Heart right ventricle (tissue), 16 donors: Measurements from ENCODE around the gene SPP1. TPM values are rescaled to one million over a fixed set of nuclear protein-coding genes. Genes with fewer than 3 reads are reported as not detected.
A peak's percentile ranks its signal among the peaks of the same experiment; 100 is the strongest.

ENCODE experiments used
- ATAC-seq, 8 donors: fragments of 200-7000 bp; cut with Tn5 transposase; one replicate each; pipeline ENCODE4 v1.9.1; 2020; ENCODE audit warnings: mild to moderate bottlenecking in 8 of 8, moderate library complexity in 8 of 8, moderate number of reproducible peaks in 1 of 8
- DNase-seq, 2 donors: peaks; one replicate each; pipeline ENCODE4 v3.0.0-alpha.2; 2020
- H3K27ac ChIP-seq, 10 donors: fragments of 200-600 bp; sonication (generic) in 2 of 10; one replicate each; pipeline versions ENCODE4 v1.5.0 to v1.8.0; 2020 to 2022; ENCODE audit warnings: mild to moderate bottlenecking in 3 of 10
- H3K27me3 ChIP-seq, 7 donors: fragments of 200-600 bp; one replicate each; pipeline ENCODE4 v1.8.0; 2021 to 2022; ENCODE audit warnings: mild to moderate bottlenecking in 2 of 7
- H3K36me3 ChIP-seq, 9 donors: fragments of 200-600 bp; sonication (generic) in 1 of 9; one replicate each; pipeline versions ENCODE4 v1.5.0 to v1.8.0; 2020 to 2022; ENCODE audit warnings: mild to moderate bottlenecking in 2 of 9
- H3K4me1 ChIP-seq, 9 donors: fragments of 200-600 bp; sonication (generic) in 1 of 9; one replicate each; pipeline versions ENCODE4 v1.5.0 to v1.8.0; 2020 to 2022; ENCODE audit warnings: mild to moderate bottlenecking in 4 of 9
- H3K4me3 ChIP-seq, 10 donors: fragments of 200-600 bp; sonication (generic) in 2 of 10; one replicate each; pipeline versions ENCODE4 v1.5.0 to v1.8.0; 2020 to 2022; ENCODE audit warnings: mild to moderate bottlenecking in 7 of 10, moderate library complexity in 2 of 10
- H3K9me3 ChIP-seq, 11 donors: fragments of 200-600 bp in 10 of 11; sonication (generic) in 2 of 11; one replicate each; pipeline versions ENCODE4 v1.5.0 to v1.8.0; 2013 to 2022; ENCODE audit warnings: mild to moderate bottlenecking in 2 of 11, control low read depth in 1 of 11, moderate library complexity in 1 of 11
- WGBS, 2 donors: extraction: QIAGEN DNeasy Blood & Tissue Kit; methylation state at CpG; one replicate each; pipeline ENCODE4 v1.1.7; 2013; ENCODE audit warnings: inconsistent platforms in 1 of 2; 5-methylcytosine and 5-hydroxymethylcytosine counted together
- intact Hi-C, 10 donors: fragments of 100-400 bp; cut with DNase I; formaldehyde crosslinking; loops; one replicate each; pipeline versions ENCODE4 v1.11.1 to v1.14.2; 2022
- polyA plus RNA-seq, 2 donors: library from polyadenylated mRNA; stranded (reverse); fragments of 200-250 nt; gene quantifications; one replicate each; pipeline ENCODE4 v1.2.3, GENCODE V29; 2013
- total RNA-seq, 10 donors: library from RNA; stranded (reverse); fragmentation: NEBNext Ultra II Directional in 3 of 10; extraction: Animal tissue kit (Norgen Biotek cat#: 25700) in 3 of 10; gene quantifications; one replicate each; pipeline versions ENCODE4 v1.2.1 to v1.2.4, GENCODE V29; 2021 to 2023
- TF ChIP-seq, protein P1 (sequence below), 9 donors: fragments of 200-600 bp; sonication (generic) in 2 of 9; IDR thresholded peaks; one replicate each; pipeline versions ENCODE4 v1.5.0 to v1.8.0; 2021 to 2022; ENCODE audit warnings: antibody characterized with exemption in 9 of 9, mild to moderate bottlenecking in 5 of 9, moderate library complexity in 1 of 9
- donor health status: Arrhythmogenic right ventricular cardiomyopathy.
- donor health status: ischemic (EF 13 %, LVEDD 7.1; RV severe dilation, severe dysfunction).
- donor health status: healthy with polysubstance abuse.
- donor health status: DM: no; HTN: yes; CAD: no.
- donor health status: DM: no; HTN: no; CAD: no.
- donor health status: ischemic (EF 25% LVEDD 6.9; RV normal size, moderate dysfunction).
- donor health status: ischemic (EF 25% LVEDD 5.7; RV mildly dilated, moderate dysfunction).
- donor health status: healthy.
- donor health status: DM: yes; HTN: yes; CAD: no.
- donor health status: Ischemic cardiomyopathy.
- donor health status: ischemic (EF 35%, LVEDD 5.7; RV mildly dilated, moderate dysfunction).
- donor health status: nonischemic (EF 11% LVEDD 7.7; RV severe dilation, severe dysfunction).
- donor health status: DM: yes; HTN: yes; CAD: no.
- donor health status: PGD.
- donor health status: ischemic (EF 29% LVEDD 5.4; RV normal size, mild dysfunction).
- donor health status: nonischemic (EF 23%, LVEDD 6.1; RV moderate dilation, normal function).

The SPP1 gene
- total and polyA plus RNA-seq, 12 donors = 1.2 to 246 (median 7.0) TPM

DNA sequence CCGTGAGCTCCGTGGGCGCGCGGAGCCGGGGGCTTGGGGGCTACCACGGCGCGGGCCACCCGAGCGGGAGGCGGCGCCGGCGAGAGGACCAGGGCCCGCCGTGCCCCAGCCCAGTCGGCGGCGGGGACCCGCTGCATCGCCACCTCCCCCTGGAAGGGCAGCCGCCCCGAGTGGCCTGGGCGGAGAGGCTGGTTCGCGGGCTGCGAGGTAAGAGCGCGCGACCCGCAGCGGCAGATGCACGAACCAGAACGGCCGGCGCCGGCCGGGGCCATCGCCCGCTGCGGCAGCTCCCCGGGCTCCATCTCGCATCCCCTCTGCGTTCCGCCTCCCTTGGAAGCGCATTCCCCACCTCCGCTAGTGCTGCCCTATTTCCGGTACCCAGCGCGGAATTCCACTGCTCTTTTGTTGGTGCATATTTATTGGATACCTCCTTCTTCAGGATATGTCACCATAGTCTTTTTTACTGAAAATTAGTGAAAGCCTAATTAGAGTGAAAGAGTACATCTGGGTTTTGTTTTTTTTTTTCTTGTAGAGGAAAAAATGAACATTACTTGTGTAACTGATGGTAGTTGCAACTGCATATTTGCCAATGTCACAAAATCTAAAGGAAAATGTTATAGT is 32.7 kb downstream of the SPP1 start:
- intact Hi-C loops = no loop called here
- DNase-seq = peak; percentile 30 to 41
- Histone ChIP-seq H3K9me3 (no peaks in the 10 kb centered on the region), H3K27ac (peak overlapping the region; percentile 51 to 87 (median 83)), H3K4me1 (peaks cover 7 to 60% (median 37%) of the 10 kb centered on the region in 9 donors), H3K36me3 (no peaks in the 10 kb centered on the region), H3K4me3 (peak overlapping the region; percentile 73 to 92 (median 80)), H3K27me3 (no peaks in the 10 kb centered on the region)
- peak; percentile 33 to 57 (median 43) for ATAC-seq
- 0 to 1% methylated on average over 48 to 51 of the region's 51 CpGs for WGBS, 2 donors
- TF ChIP-seq, protein P1, sequence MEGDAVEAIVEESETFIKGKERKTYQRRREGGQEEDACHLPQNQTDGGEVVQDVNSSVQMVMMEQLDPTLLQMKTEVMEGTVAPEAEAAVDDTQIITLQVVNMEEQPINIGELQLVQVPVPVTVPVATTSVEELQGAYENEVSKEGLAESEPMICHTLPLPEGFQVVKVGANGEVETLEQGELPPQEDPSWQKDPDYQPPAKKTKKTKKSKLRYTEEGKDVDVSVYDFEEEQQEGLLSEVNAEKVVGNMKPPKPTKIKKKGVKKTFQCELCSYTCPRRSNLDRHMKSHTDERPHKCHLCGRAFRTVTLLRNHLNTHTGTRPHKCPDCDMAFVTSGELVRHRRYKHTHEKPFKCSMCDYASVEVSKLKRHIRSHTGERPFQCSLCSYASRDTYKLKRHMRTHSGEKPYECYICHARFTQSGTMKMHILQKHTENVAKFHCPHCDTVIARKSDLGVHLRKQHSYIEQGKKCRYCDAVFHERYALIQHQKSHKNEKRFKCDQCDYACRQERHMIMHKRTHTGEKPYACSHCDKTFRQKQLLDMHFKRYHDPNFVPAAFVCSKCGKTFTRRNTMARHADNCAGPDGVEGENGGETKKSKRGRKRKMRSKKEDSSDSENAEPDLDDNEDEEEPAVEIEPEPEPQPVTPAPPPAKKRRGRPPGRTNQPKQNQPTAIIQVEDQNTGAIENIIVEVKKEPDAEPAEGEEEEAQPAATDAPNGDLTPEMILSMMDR (IDR thresholded peaks at IDR 0.05) = no peak

DNA sequence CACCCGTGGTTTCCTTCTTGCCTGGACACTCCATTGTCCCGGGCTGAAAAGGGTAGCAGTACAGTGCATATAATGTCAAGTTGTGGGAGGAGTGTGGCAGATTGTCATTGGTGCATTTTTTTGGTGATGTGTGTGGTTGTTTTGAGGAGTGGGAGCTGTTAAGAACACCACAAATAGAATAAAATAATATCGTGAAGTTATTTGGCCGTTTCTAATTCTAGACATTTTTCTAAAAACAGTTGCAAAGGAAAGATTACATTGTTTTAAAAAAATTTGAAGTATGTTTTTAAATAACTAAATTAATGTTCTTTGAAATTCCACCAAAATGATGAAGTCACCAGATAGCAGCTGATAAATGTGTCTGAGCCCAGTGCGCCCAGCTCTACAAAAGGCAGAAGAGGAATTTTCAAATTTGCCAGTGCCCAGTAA is 33.2 kb downstream of the SPP1 start:
- Histone ChIP-seq H3K36me3 (no peaks in the 10 kb centered on the region), H3K27me3 (no peaks in the 10 kb centered on the region), H3K4me1 (peaks cover 7 to 63% (median 42%) of the 10 kb centered on the region in 9 donors), H3K27ac (peak overlapping the region in 6 of 10 donors; percentile 80 to 87 (median 84)), H3K9me3 (no peaks in the 10 kb centered on the region), H3K4me3 (peak overlapping the region; percentile 73 to 92 (median 80))
- ATAC-seq (peak in 1 of 8 donors; percentile 46), DNase-seq (no peak)
- intact Hi-C loops = no loop called here
- 18 to 21% methylated on average over 5 of the region's 5 CpGs for WGBS, 2 donors
- TF ChIP-seq, protein P1 (IDR thresholded peaks at IDR 0.05) = no peak

DNA sequence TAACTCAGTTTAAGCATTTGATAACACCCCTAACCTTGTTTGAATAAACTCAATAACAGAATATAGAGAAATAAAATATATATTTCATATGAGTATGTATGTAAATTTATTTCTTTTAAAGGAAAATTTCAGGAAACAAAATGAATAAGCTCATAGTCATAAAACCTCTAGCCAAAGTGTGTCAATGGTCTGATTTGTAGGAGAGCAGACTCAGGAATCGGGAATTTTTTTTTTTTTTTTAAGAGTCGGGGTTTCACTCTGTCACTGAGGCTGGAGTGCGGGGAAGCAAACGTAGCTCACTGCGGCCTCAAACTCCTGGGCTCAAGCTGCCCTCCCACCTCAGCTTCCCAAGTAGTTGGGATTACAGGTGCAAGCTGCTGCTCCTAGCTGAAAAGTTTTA is 34.4 kb downstream of the SPP1 start:
- Histone ChIP-seq H3K4me1 (peaks cover 7 to 69% (median 43%) of the 10 kb centered on the region in 9 donors), H3K36me3 (no peaks in the 10 kb centered on the region), H3K4me3 (peak overlapping the region in 2 of 10 donors; percentile 74 to 87), H3K9me3 (no peaks in the 10 kb centered on the region), H3K27me3 (no peaks in the 10 kb centered on the region), H3K27ac (no peak overlapping the region)
- TF ChIP-seq, protein P1 (IDR thresholded peaks at IDR 0.05) = no peak
- intact Hi-C loops = no loop called here
- DNase-seq (no peak), ATAC-seq (no peak)
- 80 to 83% methylated on average over 5 of the region's 5 CpGs for WGBS, 2 donors

DNA sequence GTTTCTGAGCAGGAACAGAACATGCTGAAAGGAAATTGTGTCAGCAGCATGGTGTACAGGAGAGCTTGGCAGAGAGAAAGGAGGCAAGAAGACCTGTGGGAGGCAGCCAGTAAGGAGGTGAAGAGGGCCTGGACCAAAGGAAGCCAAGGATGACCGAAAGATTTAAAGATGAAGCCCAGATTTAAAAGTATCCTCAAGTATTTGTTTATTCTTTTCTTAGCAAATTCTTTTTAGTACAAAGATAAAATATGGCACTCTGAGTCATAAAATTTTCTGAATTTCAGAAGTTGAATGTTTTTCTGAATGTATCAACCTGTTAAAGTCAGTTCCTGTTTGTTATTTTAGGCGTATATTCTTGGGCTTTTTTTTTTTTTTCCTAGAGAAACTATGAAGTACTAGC is 35.5 kb downstream of the SPP1 start:
- intact Hi-C loops = no loop called here
- Histone ChIP-seq H3K27me3 (no peaks in the 10 kb centered on the region), H3K9me3 (no peaks in the 10 kb centered on the region), H3K27ac (no peak overlapping the region), H3K36me3 (no peaks in the 10 kb centered on the region), H3K4me1 (peaks cover 7 to 71% (median 47%) of the 10 kb centered on the region in 9 donors), H3K4me3 (no peak overlapping the region)
- TF ChIP-seq, protein P1 (IDR thresholded peaks at IDR 0.05) = no peak
- no peak for DNase-seq
- WGBS, 2 donors = 64 to 75% methylated on average over 2 of the region's 2 CpGs
- no peak for ATAC-seq
